Ishikawa (cell line): ENCODE results near the gene CEP57.

Source experiments
- CEBPB ChIP-seq: IDR thresholded peaks from 2 replicates; pipeline ENCODE4 v1.6.1; 2012
- CREB1 ChIP-seq: IDR thresholded peaks from 2 replicates; pipeline ENCODE4 v1.6.1; 2012; ENCODE audit warnings: low read depth
- EGR1 ChIP-seq: IDR thresholded peaks from 2 replicates; pipeline ENCODE4 v1.6.1; 2012
- EP300 ChIP-seq: IDR thresholded peaks from 2 replicates; pipeline ENCODE4 v1.6.1; 2012; ENCODE audit warnings: borderline replicate concordance
- FOXM1 ChIP-seq: IDR thresholded peaks from 2 replicates; pipeline ENCODE4 v1.6.1; 2012; ENCODE audit warnings: low read depth, borderline replicate concordance
- NFIC ChIP-seq: IDR thresholded peaks from 2 replicates; pipeline ENCODE4 v1.6.1; 2012
- RAD21 ChIP-seq: IDR thresholded peaks from 2 replicates; pipeline ENCODE4 v1.6.1; 2012; ENCODE audit warnings: low read depth
- TAF1 ChIP-seq: IDR thresholded peaks from 2 replicates; pipeline ENCODE4 v1.6.1; 2012; ENCODE audit warnings: low read depth, mild to moderate bottlenecking
- TCF12 ChIP-seq: IDR thresholded peaks from 2 replicates; pipeline ENCODE4 v1.6.1; 2012; ENCODE audit warnings: low read depth
- TEAD4 ChIP-seq: IDR thresholded peaks from 2 replicates; pipeline ENCODE4 v1.6.1; 2012
- YY1 ChIP-seq: IDR thresholded peaks from 2 replicates; pipeline ENCODE4 v1.6.1; 2012; ENCODE audit warnings: low read depth
- ZBTB7A ChIP-seq: IDR thresholded peaks from 2 replicates; pipeline ENCODE4 v1.6.1; 2012; ENCODE audit warnings: low read depth
- TF ChIP-seq, protein P1 (sequence below): IDR thresholded peaks from 2 replicates; pipeline ENCODE4 v1.6.1; 2012
- TF ChIP-seq, protein P2 (sequence below): IDR thresholded peaks from 2 replicates; pipeline ENCODE4 v1.6.1; 2012
- TF ChIP-seq, protein P3 (sequence below): IDR thresholded peaks from 2 replicates; pipeline ENCODE4 v1.6.1; 2012; ENCODE audit warnings: low read depth, mild to moderate bottlenecking

Gene CEP57

DNA sequence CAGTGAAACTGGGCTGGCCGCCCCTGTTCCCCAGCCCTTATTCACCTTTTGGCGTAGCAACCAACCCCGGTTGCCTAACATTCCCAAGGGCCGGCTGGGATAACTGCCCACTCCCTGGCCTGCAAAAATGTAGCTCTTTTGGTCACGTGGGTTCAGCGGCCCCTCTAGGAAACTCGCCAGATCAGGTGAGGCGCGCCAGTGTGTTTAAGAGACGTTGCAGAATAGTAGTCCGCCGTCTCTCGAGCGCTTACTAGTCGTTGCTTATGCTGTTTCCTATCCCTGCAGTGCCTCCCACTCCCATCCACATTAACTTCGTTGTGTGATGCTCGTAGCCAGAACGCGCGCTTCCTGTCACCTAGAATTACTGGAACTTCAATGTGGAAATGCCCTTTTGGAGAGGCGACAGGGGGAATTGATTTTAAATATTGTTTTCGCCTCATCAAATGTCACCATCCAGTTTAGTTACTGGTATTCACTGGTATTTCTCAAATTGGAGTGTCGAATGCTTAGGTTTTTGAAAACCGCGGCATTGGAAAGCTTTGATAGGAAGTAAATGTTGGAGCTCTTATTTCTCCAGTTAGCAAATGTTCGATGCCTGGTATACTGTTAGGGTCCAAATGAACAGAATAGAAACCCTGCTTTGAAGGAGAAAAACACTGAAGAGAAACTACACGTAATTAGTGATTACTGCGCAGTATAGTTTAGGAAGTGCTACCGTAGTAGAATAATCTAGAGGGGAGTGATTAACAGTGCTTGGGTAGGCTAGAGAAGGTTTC lies 823 bp downstream of the CEP57 start:
- TF ChIP-seq YY1 (no peak), TEAD4 (peak; percentile 35; the same call in 1 of the 2 replicates), RAD21 (no peak), CEBPB (peak; percentile 56; the same call in 1 of the 2 replicates), NFIC (0 out of 2 replicates have a peak, but pooled peaks have one; percentile 12), TAF1 (peak; percentile 25; the same call in 1 of the 2 replicates), FOXM1 (no peak)
- TF ChIP-seq, protein P1, sequence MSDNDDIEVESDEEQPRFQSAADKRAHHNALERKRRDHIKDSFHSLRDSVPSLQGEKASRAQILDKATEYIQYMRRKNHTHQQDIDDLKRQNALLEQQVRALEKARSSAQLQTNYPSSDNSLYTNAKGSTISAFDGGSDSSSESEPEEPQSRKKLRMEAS, result peak; percentile 67
- TF ChIP-seq, protein P2, sequence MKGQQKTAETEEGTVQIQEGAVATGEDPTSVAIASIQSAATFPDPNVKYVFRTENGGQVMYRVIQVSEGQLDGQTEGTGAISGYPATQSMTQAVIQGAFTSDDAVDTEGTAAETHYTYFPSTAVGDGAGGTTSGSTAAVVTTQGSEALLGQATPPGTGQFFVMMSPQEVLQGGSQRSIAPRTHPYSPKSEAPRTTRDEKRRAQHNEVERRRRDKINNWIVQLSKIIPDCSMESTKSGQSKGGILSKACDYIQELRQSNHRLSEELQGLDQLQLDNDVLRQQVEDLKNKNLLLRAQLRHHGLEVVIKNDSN, result peak; percentile 94

DNA sequence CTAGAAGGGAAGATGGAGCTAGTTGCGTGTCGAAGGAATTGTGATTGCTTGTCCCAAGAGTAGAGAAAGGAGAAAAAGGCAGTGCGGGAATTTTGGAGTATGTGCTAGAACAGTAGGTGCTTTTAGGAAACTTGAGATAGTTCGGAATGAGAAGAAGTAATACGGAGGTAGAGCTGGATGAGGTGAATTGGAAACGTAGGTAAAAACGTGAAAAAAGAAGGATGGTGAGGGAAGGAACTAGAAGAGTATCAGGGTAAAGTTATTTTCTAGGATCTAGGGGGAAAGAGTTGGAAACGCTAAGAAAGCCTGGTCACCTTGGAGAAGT lies 1.4 kb downstream of the CEP57 start:
- no peak for TF ChIP-seq CREB1
- TF ChIP-seq TAF1, result no peak
- no peak for TF ChIP-seq CEBPB
- TF ChIP-seq, protein P2, result no peak
- no peak for TF ChIP-seq TCF12
- no peak for TF ChIP-seq FOXM1
- TF ChIP-seq EP300, result no peak
- TF ChIP-seq, protein P3, sequence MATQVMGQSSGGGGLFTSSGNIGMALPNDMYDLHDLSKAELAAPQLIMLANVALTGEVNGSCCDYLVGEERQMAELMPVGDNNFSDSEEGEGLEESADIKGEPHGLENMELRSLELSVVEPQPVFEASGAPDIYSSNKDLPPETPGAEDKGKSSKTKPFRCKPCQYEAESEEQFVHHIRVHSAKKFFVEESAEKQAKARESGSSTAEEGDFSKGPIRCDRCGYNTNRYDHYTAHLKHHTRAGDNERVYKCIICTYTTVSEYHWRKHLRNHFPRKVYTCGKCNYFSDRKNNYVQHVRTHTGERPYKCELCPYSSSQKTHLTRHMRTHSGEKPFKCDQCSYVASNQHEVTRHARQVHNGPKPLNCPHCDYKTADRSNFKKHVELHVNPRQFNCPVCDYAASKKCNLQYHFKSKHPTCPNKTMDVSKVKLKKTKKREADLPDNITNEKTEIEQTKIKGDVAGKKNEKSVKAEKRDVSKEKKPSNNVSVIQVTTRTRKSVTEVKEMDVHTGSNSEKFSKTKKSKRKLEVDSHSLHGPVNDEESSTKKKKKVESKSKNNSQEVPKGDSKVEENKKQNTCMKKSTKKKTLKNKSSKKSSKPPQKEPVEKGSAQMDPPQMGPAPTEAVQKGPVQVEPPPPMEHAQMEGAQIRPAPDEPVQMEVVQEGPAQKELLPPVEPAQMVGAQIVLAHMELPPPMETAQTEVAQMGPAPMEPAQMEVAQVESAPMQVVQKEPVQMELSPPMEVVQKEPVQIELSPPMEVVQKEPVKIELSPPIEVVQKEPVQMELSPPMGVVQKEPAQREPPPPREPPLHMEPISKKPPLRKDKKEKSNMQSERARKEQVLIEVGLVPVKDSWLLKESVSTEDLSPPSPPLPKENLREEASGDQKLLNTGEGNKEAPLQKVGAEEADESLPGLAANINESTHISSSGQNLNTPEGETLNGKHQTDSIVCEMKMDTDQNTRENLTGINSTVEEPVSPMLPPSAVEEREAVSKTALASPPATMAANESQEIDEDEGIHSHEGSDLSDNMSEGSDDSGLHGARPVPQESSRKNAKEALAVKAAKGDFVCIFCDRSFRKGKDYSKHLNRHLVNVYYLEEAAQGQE, result no peak
- TF ChIP-seq NFIC, result no peak
- TF ChIP-seq, protein P1, result no peak
- TF ChIP-seq YY1, result no peak
- TF ChIP-seq RAD21, result no peak
- no peak for TF ChIP-seq EGR1
- no peak for TF ChIP-seq TEAD4
- no peak for TF ChIP-seq ZBTB7A

DNA sequence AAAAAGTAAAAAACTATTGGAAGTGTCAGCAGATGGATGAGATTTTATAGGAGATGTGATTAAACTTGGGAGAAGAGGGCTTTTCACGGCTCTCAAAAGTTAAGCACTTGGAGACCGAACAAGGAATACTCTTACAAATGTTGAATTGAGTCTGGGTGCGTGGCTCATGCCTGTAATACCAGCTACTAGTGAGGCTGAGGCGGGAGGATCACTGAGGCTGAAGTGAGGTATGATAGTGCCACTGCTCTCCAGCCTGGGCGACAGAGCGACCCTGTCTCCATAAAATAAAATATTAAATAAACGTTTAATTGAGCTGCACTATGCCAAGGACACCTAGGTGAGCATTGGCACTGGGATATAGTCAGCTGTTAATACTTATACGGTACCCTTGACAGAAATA lies 1.9 kb downstream of the CEP57 start:
- TF ChIP-seq ZBTB7A, result no peak
- TF ChIP-seq, protein P1, result no peak
- TF ChIP-seq CREB1, result no peak

DNA sequence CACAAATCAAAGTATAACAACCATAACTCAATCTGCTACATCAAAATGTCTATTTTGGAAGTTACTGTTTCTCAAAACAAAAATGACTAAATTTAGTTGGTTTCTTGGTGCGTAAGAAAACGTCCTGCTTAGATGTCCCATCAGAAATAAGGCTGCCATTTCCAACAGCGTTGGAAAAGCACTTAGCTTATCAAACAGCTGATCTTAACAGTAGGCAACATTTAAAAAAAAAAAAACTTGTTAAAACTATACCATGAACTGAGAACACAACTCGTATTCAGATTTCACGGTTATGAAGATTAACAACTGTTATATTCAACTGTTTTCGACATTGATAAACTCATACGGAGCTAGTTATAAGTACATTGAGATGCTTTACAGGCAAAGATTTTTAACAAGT lies 2.4 kb downstream of the CEP57 start:
- TF ChIP-seq EGR1, result no peak
- TF ChIP-seq, protein P1, result no peak
- TF ChIP-seq TAF1, result no peak

DNA sequence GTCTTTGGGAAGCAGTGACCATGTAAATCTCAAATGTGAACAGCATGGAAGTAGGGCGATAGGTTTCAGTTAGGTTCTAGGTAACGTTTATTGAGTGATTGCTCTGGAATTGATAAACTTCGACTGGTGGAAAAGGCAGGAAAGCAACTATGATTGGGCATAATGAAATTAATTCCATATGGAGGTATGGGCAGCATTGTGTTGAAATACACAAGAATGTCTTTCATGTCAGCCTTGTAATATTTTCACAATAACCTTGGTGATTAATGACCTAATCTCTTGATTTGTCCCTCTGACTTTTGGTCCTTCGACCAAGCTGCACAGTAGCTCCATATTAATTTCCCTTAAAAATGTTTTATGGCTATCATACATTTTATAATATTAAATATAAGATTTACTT lies 2.8 kb downstream of the CEP57 start:
- no peak for TF ChIP-seq FOXM1
- TF ChIP-seq, protein P1, result no peak
- TF ChIP-seq, protein P2, result no peak
- no peak for TF ChIP-seq TAF1
- no peak for TF ChIP-seq RAD21
- TF ChIP-seq, protein P3, result no peak
- no peak for TF ChIP-seq CREB1
- no peak for TF ChIP-seq ZBTB7A
- TF ChIP-seq YY1, result no peak
- no peak for TF ChIP-seq EGR1
- TF ChIP-seq EP300, result no peak
- TF ChIP-seq NFIC, result no peak
- no peak for TF ChIP-seq TEAD4
- no peak for TF ChIP-seq CEBPB
- no peak for TF ChIP-seq TCF12
